OCI-LY1 (cell line): ENCODE results near the gene LDLRAD4.
A peak's percentile ranks its signal among the peaks of the same experiment; 100 is the strongest.

Source experiments
- H2AFZ ChIP-seq: fragments of 200-600 bp; sonication (generic), shearing (Covaris generic); 2 replicates; pipeline ENCODE4 v1.6.0; 2014; ENCODE audit warnings: antibody characterized with exemption, mild to moderate bottlenecking, low read length
- H3F3A ChIP-seq: fragments of 200-600 bp; sonication (generic), shearing (Covaris generic); 2 replicates; pipeline ENCODE4 v1.6.0; 2014; ENCODE audit warnings: mild to moderate bottlenecking, antibody characterized with exemption, low read length, moderate library complexity; ENCODE audit not compliant: insufficient read depth
- H3K27ac ChIP-seq: fragments of 200-600 bp; sonication (generic); 2 replicates; pipeline ENCODE4 v1.5.1; 2014; ENCODE audit warnings: low read length, mixed run types, mild to moderate bottlenecking, low read depth; ENCODE audit not compliant: poor library complexity, severe bottlenecking
- H3K27me3 ChIP-seq: fragments of 200-600 bp; sonication (generic); 2 replicates; pipeline ENCODE4 v1.6.0; 2014; ENCODE audit warnings: antibody characterized with exemption, mild to moderate bottlenecking, low read length, moderate library complexity; ENCODE audit not compliant: insufficient read depth
- H3K36me3 ChIP-seq: fragments of 200-600 bp; sonication (generic); 2 replicates; pipeline ENCODE4 v1.6.1; 2014; ENCODE audit warnings: mild to moderate bottlenecking, antibody characterized with exemption, low read length, moderate library complexity, mixed read lengths; ENCODE audit not compliant: insufficient read depth
- H3K4me1 ChIP-seq: fragments of 200-600 bp; sonication (generic); 2 replicates; pipeline ENCODE4 v1.5.1; 2014; ENCODE audit warnings: mild to moderate bottlenecking, low read length, moderate library complexity; ENCODE audit not compliant: insufficient read depth, severe bottlenecking
- H3K4me2 ChIP-seq: fragments of 200-600 bp; sonication (generic), shearing (Covaris generic); 2 replicates; pipeline ENCODE4 v1.6.1; 2014; ENCODE audit warnings: low read length
- H3K4me3 ChIP-seq: fragments of 200-600 bp; sonication (generic); 2 replicates; pipeline ENCODE4 v1.5.1; 2014; ENCODE audit warnings: low read length, low read depth, mild to moderate bottlenecking, mixed read lengths; ENCODE audit not compliant: poor library complexity, severe bottlenecking
- H3K79me2 ChIP-seq: fragments of 200-600 bp; shearing (Covaris generic); 2 replicates; pipeline ENCODE4 v1.6.1; 2016; ENCODE audit warnings: mixed run types, low read length, mixed read lengths; ENCODE audit not compliant: insufficient read depth
- H3K9ac ChIP-seq: fragments of 200-600 bp; sonication (generic), shearing (Covaris generic); 2 replicates; pipeline ENCODE4 v1.6.1; 2014; ENCODE audit warnings: mild to moderate bottlenecking, low read length, mixed read lengths
- H3K9me2 ChIP-seq: fragments of 200-600 bp; sonication (generic), shearing (Covaris generic); 2 replicates; pipeline ENCODE4 v1.6.1; 2014; ENCODE audit warnings: low read depth, mild to moderate bottlenecking, low read length, mixed read lengths
- H3K9me3 ChIP-seq: fragments of 200-600 bp; shearing (Covaris generic); 2 replicates; pipeline ENCODE4 v1.6.1; 2014; ENCODE audit warnings: low read length, mixed read lengths
- H4K20me1 ChIP-seq: fragments of 200-600 bp; sonication (generic), shearing (Covaris generic); 2 replicates; pipeline ENCODE4 v1.6.0; 2016; ENCODE audit warnings: mild to moderate bottlenecking, low read length; ENCODE audit not compliant: insufficient read depth
- CTCF ChIP-seq: fragments of 200-600 bp; sonication (generic), shearing (Covaris generic); IDR thresholded peaks from 2 replicates; pipeline ENCODE4 v1.5.1; 2017; ENCODE audit warnings: mild to moderate bottlenecking, antibody characterized with exemption, low read length, moderate library complexity, mixed read lengths
- EZH2 ChIP-seq: fragments of 200-600 bp; sonication (generic), shearing (Covaris generic); IDR thresholded peaks from 2 replicates; pipeline ENCODE4 v1.8.0; 2017; ENCODE audit warnings: borderline replicate concordance, mixed run types, mild to moderate bottlenecking, antibody characterized with exemption, low read length, moderate library complexity, mixed read lengths

Gene LDLRAD4

GRCh38 chr18:13608791-13609532 lies 390.4 kb downstream of the LDLRAD4 start:
- H3K4me3 ChIP-seq, result peak overlapping the region; percentile 41
- H3K9me3 ChIP-seq, result no peaks in the 10 kb centered on the region
- peaks cover 1% of the 10 kb centered on the region; the same call in 1 of the 2 replicates for H3K36me3 ChIP-seq
- H3K9me2 ChIP-seq, result no peaks in the 10 kb centered on the region
- peaks cover 14% of the 10 kb centered on the region for H3K79me2 ChIP-seq
- H3K9ac ChIP-seq, result peak overlapping the region; percentile 49
- no peaks in the 10 kb centered on the region for H4K20me1 ChIP-seq
- H3K4me2 ChIP-seq, result peak overlapping the region; percentile 62
- peaks cover 11% of the 10 kb centered on the region for H3F3A ChIP-seq
- no peaks in the 10 kb centered on the region for H3K27me3 ChIP-seq
- peak overlapping the region; percentile 3; the same call in 1 of the 2 replicates for H2AFZ ChIP-seq
- peaks cover 75% of the 10 kb centered on the region for H3K4me1 ChIP-seq
- H3K27ac ChIP-seq, result peak overlapping the region; percentile 99
- no peak for TF ChIP-seq CTCF
- no peak for TF ChIP-seq EZH2

GRCh38 chr18:13610555-13611141 lies 392.1 kb downstream of the LDLRAD4 start:
- Histone ChIP-seq H3F3A (peaks cover 13% of the 10 kb centered on the region), H3K4me1 (peaks cover 76% of the 10 kb centered on the region), H3K9me2 (no peaks in the 10 kb centered on the region), H3K4me2 (peak overlapping the region; percentile 91), H3K27me3 (no peaks in the 10 kb centered on the region), H3K4me3 (peak overlapping the region; percentile 69), H3K36me3 (peaks cover 14% of the 10 kb centered on the region; the same call in 1 of the 2 replicates), H3K27ac (peak overlapping the region; percentile 99), H3K9ac (peak overlapping the region; percentile 85), H3K9me3 (no peaks in the 10 kb centered on the region), H4K20me1 (no peaks in the 10 kb centered on the region), H3K79me2 (peaks cover 31% of the 10 kb centered on the region), H2AFZ (no peak overlapping the region)
- TF ChIP-seq CTCF (no peak), EZH2 (no peak)

- H3F3A ChIP-seq, result peaks cover 18% of the 10 kb centered on the region
- H3K9ac ChIP-seq, result peak overlapping the region; percentile 85
- H3K4me1 ChIP-seq, result peaks cover 76% of the 10 kb centered on the region
- H3K27me3 ChIP-seq, result no peaks in the 10 kb centered on the region
- H3K36me3 ChIP-seq, result peaks cover 19% of the 10 kb centered on the region; the same call in 1 of the 2 replicates
- H3K9me2 ChIP-seq, result no peaks in the 10 kb centered on the region
- no peak overlapping the region for H2AFZ ChIP-seq
- TF ChIP-seq EZH2 (no peak), CTCF (peak; percentile 48; the same call in 1 of the 2 replicates)
- no peaks in the 10 kb centered on the region for H4K20me1 ChIP-seq
- peaks cover 36% of the 10 kb centered on the region for H3K79me2 ChIP-seq
- H3K9me3 ChIP-seq, result no peaks in the 10 kb centered on the region
- H3K27ac ChIP-seq, result peak overlapping the region; percentile 99
- H3K4me2 ChIP-seq, result peak overlapping the region; percentile 91
- peak overlapping the region; percentile 69 for H3K4me3 ChIP-seq
Measured at GRCh38 chr18:13611142-13611600, 392.6 kb downstream of the LDLRAD4 start.
